ENCODE results near the gene ST3GAL3. TPM values are rescaled to one million over a fixed set of nuclear protein-coding genes. Genes with fewer than 3 reads are reported as not detected.

Gene ST3GAL3
- total RNA-seq, 1 experiment from 2014 or later = 8.3 TPM

DNA sequence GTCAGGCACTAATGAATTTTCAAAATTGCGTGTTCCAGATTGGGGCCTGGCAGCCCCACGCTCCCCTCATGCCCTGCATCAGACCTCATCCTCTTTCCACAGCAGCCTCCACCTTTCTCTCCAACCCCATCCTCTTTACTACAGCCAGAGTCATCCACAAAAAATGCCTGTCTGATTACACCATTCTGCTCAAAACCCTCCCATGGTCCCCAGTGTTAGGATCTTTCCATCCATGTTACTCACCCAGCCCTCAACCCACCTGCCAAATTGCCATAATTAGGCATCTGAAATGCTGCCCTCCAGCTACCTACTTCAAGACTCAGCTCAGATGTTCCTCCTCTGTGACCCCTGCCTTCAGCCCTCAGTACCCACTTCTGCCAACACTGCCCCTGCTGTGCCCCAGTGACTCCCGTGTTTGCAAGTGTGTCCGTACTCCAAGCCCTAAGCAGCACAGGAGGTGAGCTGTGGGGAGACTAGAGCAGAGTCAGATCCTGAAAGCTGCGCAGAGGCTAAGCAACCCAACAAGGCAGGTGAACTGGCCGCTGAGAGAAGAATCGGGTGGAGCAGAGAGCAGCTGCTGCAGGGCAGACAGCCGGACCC, 225.6 kb downstream of the ST3GAL3 start:
- no CpG with 5 or more reads among the region's 8 CpGs for WGBS (ENCODE audit: extremely low coverage, insufficient read length, low lambda C conversion rate)

More for the DNA sequence above, 225.6 kb downstream of the ST3GAL3 start:
- Histone ChIP-seq H2BK5ac (ENCODE audit: insufficient read length, low read length) (no peak overlapping the region), H4K8ac (replicated peaks; ENCODE audit: insufficient read length, low read depth, low read length) (no peak overlapping the region), H3K23ac (ENCODE audit: insufficient read length, low read depth, low read length) (no peak overlapping the region), H4K5ac (ENCODE audit: insufficient read length, low read depth, low read length) (no peak overlapping the region), H3T11ph (ENCODE audit: low read length) (no peak overlapping the region), H4K91ac (ENCODE audit: insufficient read length, low read depth, low read length) (no peak overlapping the region), H3K79me1 (ENCODE audit: insufficient read depth, low read depth, low read length, poor library complexity, severe bottlenecking) (no peaks in the 10 kb centered on the region), H2AK5ac (ENCODE audit: insufficient read length, low read length) (no peak overlapping the region), H3K27ac (ENCODE audit: insufficient read length, low read depth, low read length) (no peak overlapping the region), H3K27me3 (ENCODE audit: insufficient read depth, low read length) (no peaks in the 10 kb centered on the region), H3K4me1 (ENCODE audit: insufficient read depth, low read length) (peaks cover 6% of the 10 kb centered on the region; the same call in 1 of the 2 replicates), H2AFZ (ENCODE audit: low read length) (no peak overlapping the region), H3K9me3 (ENCODE audit: control insufficient read depth, low read depth, low read length) (no peaks in the 10 kb centered on the region), H4K20me1 (ENCODE audit: control insufficient read depth, insufficient read depth, insufficient read length) (no peaks in the 10 kb centered on the region), H3K9ac (ENCODE audit: extremely low read depth, insufficient read length, low read length) (peak overlapping the region; percentile 20), H2BK15ac (ENCODE audit: low read depth, low read length) (peak overlapping the region; percentile 9; the same call in 1 of the 2 replicates), H3K79me2 (ENCODE audit: insufficient read depth, low read length) (no peaks in the 10 kb centered on the region), H2BK12ac (ENCODE audit: insufficient read length, low read depth, low read length) (no peak overlapping the region), H3K56ac (ENCODE audit: insufficient read length, low read depth, low read length) (no peak overlapping the region), H3K23me2 (ENCODE audit: insufficient read length, low read depth, low read length, poor library complexity, severe bottlenecking) (peaks cover 21% of the 10 kb centered on the region), H3K4me2 (ENCODE audit: insufficient read depth, insufficient read length, low read length) (peak overlapping the region; percentile 65), H3K14ac (ENCODE audit: insufficient read depth, low read length) (peak overlapping the region; percentile 74; the same call in 1 of the 2 replicates), H3K4ac (ENCODE audit: low read depth, low read length) (no peak overlapping the region), H3K18ac (ENCODE audit: insufficient read length, low read depth, low read length) (peak overlapping the region; percentile 37), H2BK20ac (ENCODE audit: low read depth, low read length, poor library complexity, severe bottlenecking) (no peak overlapping the region), H2BK120ac (ENCODE audit: low read depth, low read length, poor library complexity, severe bottlenecking) (no peak overlapping the region)
- TF ChIP-seq, protein P1, sequence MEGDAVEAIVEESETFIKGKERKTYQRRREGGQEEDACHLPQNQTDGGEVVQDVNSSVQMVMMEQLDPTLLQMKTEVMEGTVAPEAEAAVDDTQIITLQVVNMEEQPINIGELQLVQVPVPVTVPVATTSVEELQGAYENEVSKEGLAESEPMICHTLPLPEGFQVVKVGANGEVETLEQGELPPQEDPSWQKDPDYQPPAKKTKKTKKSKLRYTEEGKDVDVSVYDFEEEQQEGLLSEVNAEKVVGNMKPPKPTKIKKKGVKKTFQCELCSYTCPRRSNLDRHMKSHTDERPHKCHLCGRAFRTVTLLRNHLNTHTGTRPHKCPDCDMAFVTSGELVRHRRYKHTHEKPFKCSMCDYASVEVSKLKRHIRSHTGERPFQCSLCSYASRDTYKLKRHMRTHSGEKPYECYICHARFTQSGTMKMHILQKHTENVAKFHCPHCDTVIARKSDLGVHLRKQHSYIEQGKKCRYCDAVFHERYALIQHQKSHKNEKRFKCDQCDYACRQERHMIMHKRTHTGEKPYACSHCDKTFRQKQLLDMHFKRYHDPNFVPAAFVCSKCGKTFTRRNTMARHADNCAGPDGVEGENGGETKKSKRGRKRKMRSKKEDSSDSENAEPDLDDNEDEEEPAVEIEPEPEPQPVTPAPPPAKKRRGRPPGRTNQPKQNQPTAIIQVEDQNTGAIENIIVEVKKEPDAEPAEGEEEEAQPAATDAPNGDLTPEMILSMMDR (conservative IDR thresholded peaks at IDR 0.05) = no peak
- peaks cover 15% of the 10 kb centered on the region for H3K27me3 Mint-ChIP-seq (ENCODE audit: low read depth)
- peak overlapping the region in 1 of 3 experiments; percentile 49; a peak in 1 of 7 replicates for H3K27ac Mint-ChIP-seq
- H3K4me1 Mint-ChIP-seq = peaks cover 33 to 41% of the 10 kb centered on the region in 2 experiments
- no peaks in the 10 kb centered on the region for H3K9me3 Mint-ChIP-seq
- peak overlapping the region; percentile 76 to 88 for H3K4me3 Mint-ChIP-seq
- 0 out of 7 replicates have a peak, but pooled peaks cover 0 to 3% (median 0%) of the 10 kb centered on the region in 3 experiments for H3K36me3 Mint-ChIP-seq (ENCODE audit: insufficient read depth in 1 of 3, low read depth in 3 of 3)
- no peak for DNase-seq
